Measurements from ENCODE around the gene TMEM40. TPM values are rescaled to one million over a fixed set of nuclear protein-coding genes. Genes with fewer than 3 reads are reported as not detected.
A peak's percentile ranks its signal among the peaks of the same experiment; 100 is the strongest.
"Not testable (repeated sequence)": the region's sequence is repeated elsewhere in the genome, so short reads cannot be mapped to it uniquely, and the experiment has no call there.

The TMEM40 gene
- total RNA-seq, 5 donors from 2014 or later (not counting 1 experiment from before 2014, with no cell fraction given) = not detected

GRCh38 chr3:12780751-12781150, 21.7 kb upstream of the TMEM40 start:
- DNase-seq (no peak), ATAC-seq (replicated peaks in 1 of 4) (no peak)
- WGBS (ENCODE audit: insufficient coverage) = 93% methylated on average over 2 of the region's 4 CpGs
- peaks cover 0 to 12% of the 10 kb centered on the region in 2 experiments for H3K27me3 ChIP-seq (replicated peaks in 1 of 2; ENCODE audit: control insufficient read depth in 2 of 2, extremely low read depth in 1 of 2, insufficient read depth in 2 of 2, low read length in 1 of 2)
- Mint-ChIP-seq H3K9me3 (no peaks in the 10 kb centered on the region), H3K4me3 (no peak overlapping the region), H3K4me1 (no peaks in the 10 kb centered on the region), H3K27me3 (peaks cover 12 to 36% of the 10 kb centered on the region in 2 donors), H3K36me3 (no peaks in the 10 kb centered on the region), H3K27ac (no peak overlapping the region)
- no peak overlapping the region for H3K27ac ChIP-seq (ENCODE audit: low read length)
- POLR2A ChIA-PET = no interaction called here
- H3K9me3 ChIP-seq = no peaks in the 10 kb centered on the region
- no peak overlapping the region for H3K4me3 ChIP-seq (ENCODE audit: control insufficient read depth in 1 of 2, extremely low read depth in 1 of 2, low read length in 1 of 2)
- CTCF ChIA-PET = interaction anchor here in 1 of 2 donors (0.7 kb wide), 1 partner anchor 67 kb away, joined by 3 read pairs; no protein-coding TSS in a partner anchor
- no peaks in the 10 kb centered on the region for H3K4me1 ChIP-seq (ENCODE audit: control insufficient read depth in 1 of 2, extremely low read depth in 1 of 2, insufficient read depth in 2 of 2, low read length in 2 of 2)
- H3K36me3 ChIP-seq (ENCODE audit: control insufficient read depth in 2 of 2, extremely low read depth in 1 of 2, insufficient read depth in 1 of 2, low read length in 1 of 2) = no peaks in the 10 kb centered on the region

- WGBS (ENCODE audit: insufficient coverage) = 50% methylated on average over 1 of the region's 4 CpGs
- Mint-ChIP-seq H3K4me3 (no peak overlapping the region), H3K4me1 (peaks cover 4 to 8% (median 7%) of the 10 kb centered on the region in 3 donors), H3K27me3 (peaks cover 6 to 25% of the 10 kb centered on the region in 2 donors), H3K27ac (no peak overlapping the region), H3K9me3 (no peaks in the 10 kb centered on the region), H3K36me3 (no peaks in the 10 kb centered on the region)
- ChIA-PET CTCF (no interaction called here), POLR2A (no interaction called here)
- no peak overlapping the region for H3K4me3 ChIP-seq (ENCODE audit: control insufficient read depth in 1 of 2, extremely low read depth in 1 of 2, low read length in 1 of 2)
- ATAC-seq (replicated peaks in 1 of 4) = no peak
- H3K4me1 ChIP-seq (ENCODE audit: control insufficient read depth in 1 of 2, extremely low read depth in 1 of 2, insufficient read depth in 2 of 2, low read length in 2 of 2) = no peaks in the 10 kb centered on the region
- H3K36me3 ChIP-seq (ENCODE audit: control insufficient read depth in 2 of 2, extremely low read depth in 1 of 2, insufficient read depth in 1 of 2, low read length in 1 of 2) = no peaks in the 10 kb centered on the region
- DNase-seq = no peak
- H3K9me3 ChIP-seq = no peaks in the 10 kb centered on the region
- H3K27me3 ChIP-seq (replicated peaks in 1 of 2; ENCODE audit: control insufficient read depth in 2 of 2, extremely low read depth in 1 of 2, insufficient read depth in 2 of 2, low read length in 1 of 2) = peaks cover 0 to 20% of the 10 kb centered on the region in 2 experiments
- no peak overlapping the region for H3K27ac ChIP-seq (ENCODE audit: low read length)
Measured at GRCh38 chr3:12777171-12777570, 18.1 kb upstream of the TMEM40 start.

- H3K36me3 Mint-ChIP-seq = not testable (repeated sequence)
Measured at GRCh38 chr3:12775970-12776369, 16.9 kb upstream of the TMEM40 start.

GRCh38 chr3:12775226-12775625, 16.2 kb upstream of the TMEM40 start:
- DNase-seq (no peak), ATAC-seq (replicated peaks in 1 of 4) (no peak)
- H3K36me3 Mint-ChIP-seq = no peaks in the 10 kb centered on the region
- Histone ChIP-seq H3K27ac (ENCODE audit: low read length) (no peak overlapping the region), H3K9me3 (no peaks in the 10 kb centered on the region), H3K27me3 (replicated peaks in 1 of 2; ENCODE audit: control insufficient read depth in 2 of 2, extremely low read depth in 1 of 2, insufficient read depth in 2 of 2, low read length in 1 of 2) (peaks cover 0 to 21% of the 10 kb centered on the region in 2 experiments), H3K36me3 (ENCODE audit: control insufficient read depth in 2 of 2, extremely low read depth in 1 of 2, insufficient read depth in 1 of 2, low read length in 1 of 2) (no peaks in the 10 kb centered on the region), H3K4me3 (ENCODE audit: control insufficient read depth in 1 of 2, extremely low read depth in 1 of 2, low read length in 1 of 2) (no peak overlapping the region), H3K4me1 (ENCODE audit: control insufficient read depth in 1 of 2, extremely low read depth in 1 of 2, insufficient read depth in 2 of 2, low read length in 2 of 2) (no peaks in the 10 kb centered on the region)
- WGBS (ENCODE audit: insufficient coverage) = no CpG with 5 or more reads among the region's 1 CpG
- no peak overlapping the region for H3K4me3 Mint-ChIP-seq
- no peaks in the 10 kb centered on the region for H3K9me3 Mint-ChIP-seq
- CTCF ChIA-PET = no interaction called here
- H3K27me3 Mint-ChIP-seq = peaks cover 4 to 15% of the 10 kb centered on the region in 2 donors
- no peak overlapping the region for H3K27ac Mint-ChIP-seq
- POLR2A ChIA-PET = no interaction called here
- peaks cover 4 to 8% (median 7%) of the 10 kb centered on the region in 3 donors for H3K4me1 Mint-ChIP-seq

More at GRCh38 chr3:12775970-12776369, 16.9 kb upstream of the TMEM40 start:
- DNase-seq; H3K27ac ChIP-seq (ENCODE audit: low read length); H3K4me3 Mint-ChIP-seq; H3K36me3 ChIP-seq (ENCODE audit: control insufficient read depth in 2 of 2, extremely low read depth in 1 of 2, insufficient read depth in 1 of 2, low read length in 1 of 2); H3K27ac Mint-ChIP-seq; H3K4me1 Mint-ChIP-seq; ATAC-seq (replicated peaks in 1 of 4); H3K9me3 Mint-ChIP-seq; H3K4me1 ChIP-seq (ENCODE audit: control insufficient read depth in 1 of 2, extremely low read depth in 1 of 2, insufficient read depth in 2 of 2, low read length in 2 of 2); H3K9me3 ChIP-seq; CTCF ChIA-PET; POLR2A ChIA-PET; H3K4me3 ChIP-seq (ENCODE audit: control insufficient read depth in 1 of 2, extremely low read depth in 1 of 2, low read length in 1 of 2): not testable (repeated sequence)
- peaks cover 0 to 21% of the 10 kb centered on the region in 2 experiments for H3K27me3 ChIP-seq (replicated peaks in 1 of 2; ENCODE audit: control insufficient read depth in 2 of 2, extremely low read depth in 1 of 2, insufficient read depth in 2 of 2, low read length in 1 of 2)
- WGBS (ENCODE audit: insufficient coverage) = no CpG with 5 or more reads among the region's 6 CpGs
- H3K27me3 Mint-ChIP-seq = peaks cover 4 to 20% of the 10 kb centered on the region in 2 donors

GRCh38 chr3:12774619-12775018, 15.6 kb upstream of the TMEM40 start:
- POLR2A ChIA-PET = no interaction called here
- Mint-ChIP-seq H3K27ac (no peak overlapping the region), H3K4me1 (peaks cover 4 to 8% (median 7%) of the 10 kb centered on the region in 3 donors)

GRCh38 chr3:12773710-12774086, 14.6 kb upstream of the TMEM40 start:
- Mint-ChIP-seq H3K4me1 (peaks cover 4 to 8% (median 7%) of the 10 kb centered on the region in 3 donors), H3K36me3 (no peaks in the 10 kb centered on the region), H3K27ac (peak overlapping the region in 1 of 2 donors; percentile 4), H3K27me3 (peaks cover 4 to 15% of the 10 kb centered on the region in 2 donors), H3K4me3 (no peak overlapping the region), H3K9me3 (no peaks in the 10 kb centered on the region)
- H3K36me3 ChIP-seq (ENCODE audit: control insufficient read depth in 2 of 2, extremely low read depth in 1 of 2, insufficient read depth in 1 of 2, low read length in 1 of 2) = no peaks in the 10 kb centered on the region
- DNase-seq (no peak), ATAC-seq (replicated peaks in 1 of 4) (no peak)
- POLR2A ChIA-PET = no interaction called here
- H3K9me3 ChIP-seq = no peaks in the 10 kb centered on the region
- H3K4me1 ChIP-seq (ENCODE audit: control insufficient read depth in 1 of 2, extremely low read depth in 1 of 2, insufficient read depth in 2 of 2, low read length in 2 of 2) = no peaks in the 10 kb centered on the region
- WGBS (ENCODE audit: insufficient coverage) = no CpG with 5 or more reads among the region's 1 CpG
- H3K4me3 ChIP-seq (ENCODE audit: control insufficient read depth in 1 of 2, extremely low read depth in 1 of 2, low read length in 1 of 2) = no peak overlapping the region
- H3K27ac ChIP-seq (ENCODE audit: low read length) = no peak overlapping the region
- peaks cover 0 to 24% of the 10 kb centered on the region in 2 experiments for H3K27me3 ChIP-seq (replicated peaks in 1 of 2; ENCODE audit: control insufficient read depth in 2 of 2, extremely low read depth in 1 of 2, insufficient read depth in 2 of 2, low read length in 1 of 2)
- CTCF ChIA-PET = no interaction called here

More at GRCh38 chr3:12774619-12775018, 15.6 kb upstream of the TMEM40 start:
- H3K27me3 Mint-ChIP-seq = peaks cover 4 to 15% of the 10 kb centered on the region in 2 donors
- H3K4me1 ChIP-seq (ENCODE audit: control insufficient read depth in 1 of 2, extremely low read depth in 1 of 2, insufficient read depth in 2 of 2, low read length in 2 of 2) = no peaks in the 10 kb centered on the region
- H3K4me3 Mint-ChIP-seq = no peak overlapping the region
- no peaks in the 10 kb centered on the region for H3K9me3 ChIP-seq
- no peaks in the 10 kb centered on the region for H3K36me3 ChIP-seq (ENCODE audit: control insufficient read depth in 2 of 2, extremely low read depth in 1 of 2, insufficient read depth in 1 of 2, low read length in 1 of 2)
- H3K4me3 ChIP-seq (ENCODE audit: control insufficient read depth in 1 of 2, extremely low read depth in 1 of 2, low read length in 1 of 2) = no peak overlapping the region
- peaks cover 0 to 21% of the 10 kb centered on the region in 2 experiments for H3K27me3 ChIP-seq (replicated peaks in 1 of 2; ENCODE audit: control insufficient read depth in 2 of 2, extremely low read depth in 1 of 2, insufficient read depth in 2 of 2, low read length in 1 of 2)
- ATAC-seq (replicated peaks in 1 of 4) = no peak
- no peaks in the 10 kb centered on the region for H3K36me3 Mint-ChIP-seq
- 41% methylated on average over 4 of the region's 4 CpGs for WGBS (ENCODE audit: insufficient coverage)
- CTCF ChIA-PET = interaction anchor here in 1 of 2 donors (0.7 kb wide), 1 partner anchor 104 kb away, joined by 3 read pairs; no protein-coding TSS in a partner anchor
- H3K27ac ChIP-seq (ENCODE audit: low read length) = no peak overlapping the region
- H3K9me3 Mint-ChIP-seq = no peaks in the 10 kb centered on the region
- DNase-seq = no peak

Measured in T-cell (primary cell).